GM18873 (cell line): ENCODE data around the gene DOK7.

Experiments
- ATAC-seq: cut with Tn5 transposase; IDR thresholded peaks from one replicate; pipeline ENCODE4 v1.9.1; 2021; ENCODE audit warnings: mild to moderate bottlenecking, moderate library complexity, moderate number of reproducible peaks; ENCODE audit not compliant: unreplicated experiment, low FRiP score

DOK7 gene, protein sequence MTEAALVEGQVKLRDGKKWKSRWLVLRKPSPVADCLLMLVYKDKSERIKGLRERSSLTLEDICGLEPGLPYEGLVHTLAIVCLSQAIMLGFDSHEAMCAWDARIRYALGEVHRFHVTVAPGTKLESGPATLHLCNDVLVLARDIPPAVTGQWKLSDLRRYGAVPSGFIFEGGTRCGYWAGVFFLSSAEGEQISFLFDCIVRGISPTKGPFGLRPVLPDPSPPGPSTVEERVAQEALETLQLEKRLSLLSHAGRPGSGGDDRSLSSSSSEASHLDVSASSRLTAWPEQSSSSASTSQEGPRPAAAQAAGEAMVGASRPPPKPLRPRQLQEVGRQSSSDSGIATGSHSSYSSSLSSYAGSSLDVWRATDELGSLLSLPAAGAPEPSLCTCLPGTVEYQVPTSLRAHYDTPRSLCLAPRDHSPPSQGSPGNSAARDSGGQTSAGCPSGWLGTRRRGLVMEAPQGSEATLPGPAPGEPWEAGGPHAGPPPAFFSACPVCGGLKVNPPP

GRCh38 chr4:3462790-3463415 is at the start of gene DOK7:
TSS of gene DOK7 (plus strand) at chr4:3463306. CDS start at chr4:3463376, 70 bp downstream.
- no peak for ATAC-seq

GRCh38 chr4:3413675-3414420 is 49.3 kb upstream of the DOK7 start:
- ATAC-seq: no peak

- ATAC-seq: no peak
Measured at GRCh38 chr4:3414421-3415279, 48.5 kb upstream of the DOK7 start.

DNA sequence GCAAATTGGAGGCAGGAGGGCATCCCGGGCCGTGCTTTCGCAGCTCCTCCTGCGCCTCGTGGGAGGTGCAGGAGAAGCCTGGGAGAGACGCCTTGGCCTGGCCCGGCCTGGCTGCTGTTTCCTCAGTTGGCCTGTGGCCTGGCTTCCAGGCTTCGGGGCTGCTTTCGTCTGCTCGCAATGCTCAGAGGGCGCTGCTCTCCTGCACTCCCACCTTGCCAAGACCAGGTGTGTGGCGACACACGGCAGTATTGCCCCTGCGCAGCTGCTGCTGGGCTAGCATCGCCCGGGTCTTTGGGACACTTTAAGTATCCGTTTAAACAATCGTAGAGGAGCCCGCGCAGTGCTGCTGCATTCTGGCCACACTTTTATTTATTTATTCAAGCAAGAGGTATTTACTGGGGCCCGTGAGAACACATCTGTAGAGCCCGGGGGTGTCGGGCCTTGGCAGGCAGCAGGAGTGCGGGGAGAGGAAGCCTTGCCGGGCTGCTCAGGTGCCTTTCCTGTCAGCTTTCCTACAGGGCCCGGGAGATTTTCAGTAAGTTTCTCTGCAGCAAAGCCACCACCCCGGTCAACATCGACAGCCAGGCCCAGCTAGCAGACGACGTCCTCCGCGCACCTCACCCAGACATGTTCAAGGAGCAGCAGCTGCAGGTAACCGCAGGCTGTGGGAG is 47.5 kb upstream of the DOK7 start:
- ATAC-seq: no peak

DNA sequence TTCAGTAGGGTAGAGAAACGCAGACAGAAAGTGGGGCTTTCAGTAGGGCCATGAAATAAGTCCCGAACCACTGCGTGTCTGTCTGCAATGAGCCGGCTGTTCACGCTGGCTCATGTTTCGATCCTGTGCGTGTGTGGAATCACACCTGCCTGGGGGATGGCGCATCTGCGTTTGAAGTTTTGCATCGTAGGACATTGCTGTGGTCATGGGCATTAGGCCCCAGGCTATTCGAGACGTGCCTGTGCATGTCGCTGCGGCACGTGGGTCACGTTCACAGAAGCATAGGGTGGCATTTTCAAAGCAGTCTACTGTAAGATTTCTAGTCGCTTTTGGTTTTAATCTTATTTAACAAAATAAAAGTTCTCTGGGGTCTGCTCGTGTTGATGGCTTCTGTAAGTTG is 46.8 kb upstream of the DOK7 start:
- ATAC-seq: no peak

DNA sequence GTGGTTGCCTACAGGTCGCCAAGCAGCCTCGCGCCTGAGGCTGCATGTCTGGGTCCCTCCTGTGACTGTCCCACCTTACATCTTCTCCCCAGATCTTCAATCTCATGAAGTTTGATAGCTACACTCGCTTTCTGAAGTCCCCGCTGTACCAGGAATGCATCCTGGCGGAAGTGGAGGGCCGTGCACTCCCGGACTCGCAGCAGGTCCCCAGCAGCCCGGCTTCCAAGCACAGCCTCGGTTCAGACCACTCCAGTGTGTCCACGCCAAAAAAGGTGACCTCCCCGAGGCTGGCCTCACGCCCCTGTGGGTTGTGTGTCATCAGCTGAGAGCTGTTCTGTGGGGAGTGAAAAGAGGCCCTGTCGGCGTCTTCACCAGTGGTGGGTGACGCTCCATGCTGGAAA is 46.3 kb upstream of the DOK7 start:
- ATAC-seq: no peak

DNA sequence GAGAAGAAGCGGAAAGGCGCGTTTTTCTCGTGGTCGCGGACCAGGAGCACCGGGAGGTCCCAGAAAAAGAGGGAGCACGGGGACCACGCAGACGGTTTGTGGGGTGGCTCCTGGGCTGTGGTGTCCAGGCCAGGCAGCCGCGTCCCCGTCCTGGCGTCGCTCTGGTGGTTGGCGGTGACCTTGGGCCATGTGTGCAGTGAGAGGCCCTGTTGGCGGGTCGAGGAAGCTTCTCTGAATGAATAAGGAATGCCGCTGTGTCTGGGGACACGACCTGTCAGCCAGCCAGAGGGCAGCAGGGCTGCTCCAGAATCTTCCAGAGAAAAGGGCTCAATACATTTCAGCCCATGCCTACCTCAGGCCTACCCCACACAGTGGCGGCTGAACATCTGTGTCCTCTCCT is 45.7 kb upstream of the DOK7 start:
- no peak for ATAC-seq

- ATAC-seq: no peak
Measured at GRCh38 chr4:3418029-3418762, 44.9 kb upstream of the DOK7 start.

GRCh38 chr4:3419836-3420605 is 43.1 kb upstream of the DOK7 start:
- no peak for ATAC-seq

GRCh38 chr4:3420606-3420955 is 42.5 kb upstream of the DOK7 start:
- ATAC-seq: no peak

- no peak for ATAC-seq
Measured at GRCh38 chr4:3420956-3421355, 42.1 kb upstream of the DOK7 start.

DNA sequence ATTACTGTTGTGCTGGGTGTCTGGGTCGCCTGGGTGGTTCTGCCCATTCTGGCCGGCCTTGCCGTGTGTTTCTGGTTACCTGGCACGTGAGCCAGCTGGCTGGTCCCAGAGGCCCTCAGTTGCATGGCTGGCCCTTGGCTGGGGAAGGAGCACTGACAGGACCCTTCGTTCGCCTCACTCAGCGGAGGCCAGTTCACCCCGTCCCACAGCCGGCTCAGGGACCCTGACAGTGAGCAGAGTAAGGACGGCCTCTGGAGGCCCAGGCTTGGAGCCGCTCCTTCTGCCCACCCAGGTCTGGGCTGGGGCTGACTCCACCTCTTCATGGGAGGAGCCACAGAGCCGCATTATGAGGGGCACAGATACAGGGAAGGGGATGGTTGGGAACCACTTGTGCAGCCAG is 41.6 kb upstream of the DOK7 start:
- ATAC-seq: no peak

DNA sequence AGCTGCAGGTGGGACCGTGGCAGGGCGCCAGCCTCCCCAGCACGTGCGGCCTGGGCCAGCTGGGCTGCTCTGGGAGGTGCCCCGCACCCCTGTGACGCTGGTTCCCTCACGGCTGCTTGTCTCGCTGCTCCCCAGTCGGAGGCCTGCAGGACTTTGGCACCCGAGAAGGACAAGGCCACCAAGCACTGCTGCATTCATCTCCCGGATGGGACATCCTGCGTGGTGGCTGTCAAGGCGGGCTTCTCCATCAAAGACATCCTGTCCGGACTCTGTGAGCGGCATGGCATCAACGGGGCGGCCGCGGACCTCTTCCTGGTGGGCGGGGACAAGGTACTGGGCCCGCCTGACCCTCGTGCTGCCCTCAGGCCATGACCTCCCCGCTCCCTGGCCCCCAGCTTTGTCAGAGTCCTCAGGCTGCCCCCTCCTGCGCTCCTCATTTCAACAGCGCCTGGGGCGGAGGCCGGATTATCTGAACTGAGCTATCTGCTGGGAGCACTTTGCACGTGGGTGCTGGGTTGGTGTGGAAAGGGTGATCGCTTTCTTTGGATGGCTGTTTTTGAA is 40.8 kb upstream of the DOK7 start:
- ATAC-seq: no peak

DNA sequence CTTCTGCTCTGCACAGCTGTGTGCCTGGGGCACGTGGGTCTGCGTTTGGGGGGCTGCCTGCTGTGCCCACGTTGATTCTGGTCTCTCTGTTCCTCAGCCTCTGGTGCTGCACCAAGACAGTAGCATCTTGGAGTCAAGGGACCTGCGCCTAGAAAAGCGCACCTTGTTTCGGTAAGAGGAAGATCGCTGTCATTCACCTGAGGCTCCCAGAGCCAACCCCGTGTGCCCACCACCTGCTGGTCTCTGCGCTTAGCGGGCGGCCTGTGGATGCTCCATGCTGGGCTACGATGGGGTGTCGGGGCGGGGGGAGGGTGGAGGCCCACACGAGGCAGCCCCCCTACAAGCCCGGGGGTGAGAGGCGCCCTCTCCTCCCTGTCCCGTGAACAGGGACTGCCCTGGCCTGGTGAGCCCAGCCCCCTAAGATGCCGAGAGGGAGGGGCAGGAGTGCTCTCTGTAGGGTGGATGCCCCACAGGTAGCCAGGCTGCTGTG is 40.3 kb upstream of the DOK7 start:
- ATAC-seq: no peak

- no peak for ATAC-seq
Measured at GRCh38 chr4:3423406-3423805, 39.7 kb upstream of the DOK7 start.

DNA sequence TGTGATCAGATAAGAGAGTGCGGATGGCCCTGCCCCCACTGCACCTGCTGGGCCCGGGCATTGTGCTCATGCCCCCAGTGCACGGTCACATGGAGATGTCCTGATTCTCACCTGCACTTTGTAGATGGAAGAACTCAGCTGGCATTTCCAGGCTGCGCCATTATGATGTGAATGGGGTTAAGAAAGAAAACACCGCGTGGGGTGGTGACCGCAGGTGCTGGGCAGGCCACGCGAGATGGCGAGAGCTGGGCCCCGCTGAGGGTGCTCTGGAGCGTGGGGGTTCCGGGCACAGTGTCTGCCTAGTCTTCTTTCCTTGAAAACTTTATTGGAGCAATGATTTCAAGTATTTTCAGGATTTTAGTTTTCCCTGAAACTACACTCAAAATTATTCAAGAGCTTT is 39.2 kb upstream of the DOK7 start:
- ATAC-seq: no peak

GRCh38 chr4:3424522-3425095 is 38.5 kb upstream of the DOK7 start:
- no peak for ATAC-seq
